Breast epithelium (tissue), 3 donors: Measurements from ENCODE around the gene LPAR4.

ENCODE experiments used
- CTCF ChIP-seq, 3 donors: fragments of 450-650 bp; IDR thresholded peaks; one replicate each; pipeline ENCODE4 v1.5.1; 2016 to 2017; ENCODE audit warnings: antibody characterized with exemption in 3 of 3, mild to moderate bottlenecking in 3 of 3, moderate library complexity in 3 of 3
- POLR2AphosphoS5 ChIP-seq, 3 donors: sonication (generic); formaldehyde crosslinking; IDR thresholded peaks; one replicate each; pipeline ENCODE4 v1.6.1; 2017; ENCODE audit warnings: antibody characterized with exemption in 3 of 3

- TF ChIP-seq CTCF (IDR thresholded peaks at IDR 0.05): no peak
- no peak for TF ChIP-seq POLR2AphosphoS5 (IDR thresholded peaks at IDR 0.05)
Measured at GRCh38 chrX:78769946-78770345, 22.4 kb downstream of the LPAR4 start.
